Panc1 (cell line): ENCODE measurements around the gene CDH13. TPM values are rescaled to one million over a fixed set of nuclear protein-coding genes. Genes with fewer than 3 reads are reported as not detected.

Source experiments
- ATAC-seq: fragments of 200-7000 bp; cut with Tn5 transposase; 2 replicates; pipeline ENCODE4 v1.9.1; 2020; ENCODE audit warnings: mild to moderate bottlenecking, moderate library complexity
- BruUV-seq: library from RNA; stranded (reverse); fragments of 400-500 nt; replicated peaks from 2 replicates; lab custom pipeline; 2021; lab: Mats Ljungman, UMichigan
- CTCF ChIA-PET: fragments of 300-600 bp; sonication (Branson Sonifier 250); formaldehyde crosslinking; loops from one replicate; lab custom pipeline; 2022; ENCODE audit warnings: antibody characterized with exemption; lab: Charles Lee
- POLR2A ChIA-PET: fragments of 300-600 bp; sonication (Branson Sonifier 250); formaldehyde crosslinking; loops from one replicate; lab custom pipeline; 2022; ENCODE audit warnings: antibody characterized with exemption; lab: Charles Lee
- DNase-seq: peaks from one replicate; pipeline ENCODE4 v3.0.0-alpha.2; 2010; ENCODE audit warnings: low read depth, low spot score
- H3K27ac ChIP-seq: 2 replicates; pipeline ENCODE4 v1.5.1; 2011; ENCODE audit warnings: mild to moderate bottlenecking, low read length, inconsistent platforms
- H3K27me3 ChIP-seq: fragments of 200-500 bp; sonication (Bioruptor generic); 2 replicates; pipeline ENCODE4 v1.6.0; 2014; ENCODE audit warnings: low read length, inconsistent platforms; ENCODE audit not compliant: control insufficient read depth, insufficient read depth
- H3K36me3 ChIP-seq: fragments of 200-500 bp; sonication (Bioruptor generic); 2 replicates; pipeline ENCODE4 v1.5.1; 2014; ENCODE audit warnings: inconsistent platforms, mild to moderate bottlenecking, low read length, moderate library complexity; ENCODE audit not compliant: control insufficient read depth, insufficient read depth
- H3K4me1 ChIP-seq: 2 replicates; pipeline ENCODE4 v1.5.1; 2011; ENCODE audit warnings: inconsistent platforms, mild to moderate bottlenecking, low read length, moderate library complexity; ENCODE audit not compliant: control insufficient read depth, insufficient read depth
- H3K4me3 ChIP-seq, 2 experiments: 2 replicates each; pipeline ENCODE4 v1.5.1; 2011 to 2012; ENCODE audit warnings: low read depth in 2 of 2, low read length in 2 of 2, mild to moderate bottlenecking in 2 of 2, inconsistent platforms in 1 of 2, moderate library complexity in 1 of 2
- H3K9me3 ChIP-seq: fragments of 200-500 bp; sonication (Bioruptor generic); 2 replicates; pipeline ENCODE4 v1.5.1; 2014; ENCODE audit warnings: low read depth, mild to moderate bottlenecking, inconsistent platforms, low read length, moderate library complexity; ENCODE audit not compliant: control insufficient read depth, insufficient read depth
- CTCF ChIP-seq: fragments of 450-650 bp; IDR thresholded peaks from 2 replicates; pipeline ENCODE4 v1.5.1; 2017; ENCODE audit warnings: mild to moderate bottlenecking
- POLR2AphosphoS5 ChIP-seq: IDR thresholded peaks from 2 replicates; pipeline ENCODE4 v1.6.1; 2012; ENCODE audit warnings: mild to moderate bottlenecking, low read depth, low read length, moderate library complexity
- REST ChIP-seq, 2 experiments: IDR thresholded peaks; 2 replicates each; pipeline ENCODE4 v1.6.1; 2011 to 2012; ENCODE audit warnings: low read depth in 2 of 2, control low read depth in 1 of 2, low read length in 1 of 2, mild to moderate bottlenecking in 1 of 2, moderate library complexity in 1 of 2; ENCODE audit not compliant: insufficient read depth in 1 of 2
- SIN3A ChIP-seq: IDR thresholded peaks from 2 replicates; pipeline ENCODE4 v1.6.1; 2012; ENCODE audit warnings: low read depth, mild to moderate bottlenecking, low read length, moderate library complexity, borderline replicate concordance; ENCODE audit not compliant: insufficient read depth
- TCF7L2 ChIP-seq: IDR thresholded peaks from 2 replicates; pipeline ENCODE4 v1.6.1; 2011; ENCODE audit warnings: mild to moderate bottlenecking, low read depth, low read length, inconsistent platforms
- in situ Hi-C: cut with HindIII; loops from 2 replicates; pipeline ENCODE4 v1.10.0; 2016; ENCODE audit warnings: low sequenced_read_pairs, low pct_unique_long_range_greater_than_20kb
- intact Hi-C: fragments of 100-400 bp; cut with micrococcal nuclease; formaldehyde crosslinking; loops from one replicate; pipeline ENCODE4 v1.10.0; 2022; ENCODE audit not compliant: unreplicated experiment
- total RNA-seq: library from RNA; stranded (reverse); gene quantifications from one replicate; pipeline ENCODE4 v1.2.1, GENCODE V29; 2021; ENCODE audit not compliant: unreplicated experiment

Gene CDH13
- total RNA-seq, 1 experiment from 2014 or later, result not detected

GRCh38 chr16:82753821-82754220, 127.1 kb downstream of the CDH13 start:
- no peaks in the 10 kb centered on the region for H3K27me3 ChIP-seq
- ChIA-PET CTCF (no interaction called here), POLR2A (no interaction called here)
- no peak overlapping the region for H3K27ac ChIP-seq
- H3K4me3 ChIP-seq, result no peak overlapping the region
- TF ChIP-seq CTCF (no peak), POLR2AphosphoS5 (no peak), TCF7L2 (no peak), SIN3A (no peak), REST (IDR thresholded peaks at IDR 0.05; ENCODE audit: insufficient read depth in 1 of 2, low read depth in 2 of 2, low read length in 1 of 2) (no peak)
- in situ Hi-C loops (no loop called here), intact Hi-C loops (no loop called here)
- H3K4me1 ChIP-seq, result no peaks in the 10 kb centered on the region
- H3K9me3 ChIP-seq, result no peaks in the 10 kb centered on the region
- no peaks in the 10 kb centered on the region for H3K36me3 ChIP-seq
- no peak for ATAC-seq
- no peak for DNase-seq
- no TSS peak for BruUV-seq

GRCh38 chr16:82754716-82755513, 128.1 kb downstream of the CDH13 start:
- intact Hi-C loops (no loop called here), in situ Hi-C loops (no loop called here)
- no peak overlapping the region for H3K27ac ChIP-seq
- TF ChIP-seq SIN3A (no peak), CTCF (no peak), REST (IDR thresholded peaks at IDR 0.05; ENCODE audit: insufficient read depth in 1 of 2, low read depth in 2 of 2, low read length in 1 of 2) (no peak), POLR2AphosphoS5 (no peak), TCF7L2 (no peak)
- ATAC-seq (no peak), DNase-seq (no peak)
- H3K27me3 ChIP-seq, result no peaks in the 10 kb centered on the region
- no peaks in the 10 kb centered on the region for H3K36me3 ChIP-seq
- POLR2A ChIA-PET, result no interaction called here
- no peaks in the 10 kb centered on the region for H3K9me3 ChIP-seq
- CTCF ChIA-PET, result no interaction called here
- H3K4me3 ChIP-seq, result no peak overlapping the region
- no TSS peak for BruUV-seq
- no peaks in the 10 kb centered on the region for H3K4me1 ChIP-seq
